Aorta (tissue), 5 donors: Measurements from ENCODE around the gene GET3. TPM values are rescaled to one million over a fixed set of nuclear protein-coding genes. Genes with fewer than 3 reads are reported as not detected.

Source experiments
- ATAC-seq: fragments of 200-7000 bp; cut with Tn5 transposase; one replicate; pipeline ENCODE4 v1.9.1; 2022; ENCODE audit warnings: moderate library complexity; ENCODE audit not compliant: low FRiP score
- DNase-seq, 2 donors: peaks; one replicate each; pipeline ENCODE4 v3.0.0-alpha.2; 2020
- H3K27ac ChIP-seq, 2 donors: one replicate each; pipeline ENCODE4 v1.5.1; 2013; ENCODE audit warnings: low read length in 2 of 2, mild to moderate bottlenecking in 2 of 2, moderate library complexity in 2 of 2, control low read depth in 1 of 2, inconsistent platforms in 1 of 2, low read depth in 1 of 2
- H3K27me3 ChIP-seq, 2 donors: one replicate each; pipeline ENCODE4 v1.6.1; 2013; ENCODE audit warnings: control low read depth in 1 of 2, low read length in 1 of 2, mild to moderate bottlenecking in 1 of 2, moderate library complexity in 1 of 2; ENCODE audit not compliant: insufficient read depth in 2 of 2, control insufficient read depth in 1 of 2
- H3K36me3 ChIP-seq, 2 donors: one replicate each; pipeline ENCODE4 v1.6.1; 2013; ENCODE audit warnings: control low read depth in 1 of 2, low read length in 1 of 2, mild to moderate bottlenecking in 1 of 2; ENCODE audit not compliant: insufficient read depth in 2 of 2, control insufficient read depth in 1 of 2
- H3K4me1 ChIP-seq, 2 donors: one replicate each; pipeline ENCODE4 v1.6.1; 2013; ENCODE audit warnings: low read length in 2 of 2, control low read depth in 1 of 2, mild to moderate bottlenecking in 1 of 2, moderate library complexity in 1 of 2; ENCODE audit not compliant: insufficient read depth in 2 of 2, control insufficient read depth in 1 of 2
- H3K4me3 ChIP-seq, 2 donors: one replicate each; pipeline ENCODE4 v1.5.1; 2013; ENCODE audit warnings: low read length in 2 of 2, control low read depth in 1 of 2, mild to moderate bottlenecking in 1 of 2
- H3K9me3 ChIP-seq: one replicate; pipeline ENCODE4 v1.6.1; 2013; ENCODE audit warnings: mild to moderate bottlenecking, low read length; ENCODE audit not compliant: control insufficient read depth
- WGBS, 2 donors: extraction: QIAGEN DNeasy Blood & Tissue Kit; methylation state at CpG; one replicate each; pipeline ENCODE4 v1.1.7; 2013; 5-methylcytosine and 5-hydroxymethylcytosine counted together
- intact Hi-C, 2 donors: fragments of 100-400 bp; cut with DNase I; formaldehyde crosslinking; loops; one replicate each; pipeline versions ENCODE4 v1.14.2 to v1.15.0; 2022
- polyA plus RNA-seq, 2 donors: library from polyadenylated mRNA; stranded (reverse); fragments of 200-250 nt; gene quantifications; one replicate each; pipeline ENCODE4 v1.2.3, GENCODE V29; 2013
- total RNA-seq, 2 donors: library from RNA; stranded (reverse); fragmentation: NEBNext Ultra II Directional; extraction: Animal tissue kit (Norgen Biotek cat#: 25700); gene quantifications; one replicate each; pipeline ENCODE4 v1.2.1, GENCODE V29; 2021
- donor health status: healthy with polysubstance abuse.
- donor health status: Bipolar disorder and iron deficiency.
- donor health status: DM: no; HTN: no; CAD: no.
- donor health status: DM: no; HTN: no; CAD: no.
- donor health status: DM: yes; HTN: yes; CAD: no.

Gene GET3
- total and polyA plus RNA-seq, 4 donors, result 35.4 to 70.6 (median 51.7) TPM

DNA sequence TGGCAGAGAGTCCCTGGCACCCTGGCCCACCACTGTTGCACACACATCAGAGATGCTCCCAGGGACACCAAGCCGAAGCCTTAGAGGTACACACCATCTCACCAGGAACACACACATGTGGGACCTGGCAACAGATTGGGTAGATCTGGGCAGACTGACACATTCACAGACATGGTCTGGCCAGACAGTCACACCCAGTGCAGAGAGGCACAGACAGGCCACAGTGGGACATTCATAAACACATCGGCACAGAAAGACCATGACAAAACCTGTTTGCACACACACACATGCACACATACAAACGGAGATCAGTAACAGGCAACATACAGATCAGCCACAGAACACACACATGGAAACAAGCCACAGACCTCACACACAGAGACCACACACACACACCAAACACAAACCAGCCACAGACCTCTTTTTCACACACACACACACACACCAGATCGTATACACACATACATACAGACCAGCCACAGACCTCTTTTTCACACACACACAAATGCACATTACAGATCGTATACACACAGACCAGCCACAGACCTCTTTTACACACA is 47.7 kb downstream of the GET3 start:
- peak overlapping the region in 1 of 2 donors; percentile 93 for H3K27ac ChIP-seq
- DNase-seq (no peak), ATAC-seq (no peak)
- no peaks in the 10 kb centered on the region for H3K36me3 ChIP-seq
- no peaks in the 10 kb centered on the region for H3K4me1 ChIP-seq
- intact Hi-C loops, result no loop called here
- H3K9me3 ChIP-seq, result no peaks in the 10 kb centered on the region
- H3K4me3 ChIP-seq, result no peak overlapping the region
- WGBS, 2 donors, result 43 to 48% methylated on average over 5 of the region's 5 CpGs
- H3K27me3 ChIP-seq, result no peaks in the 10 kb centered on the region

DNA sequence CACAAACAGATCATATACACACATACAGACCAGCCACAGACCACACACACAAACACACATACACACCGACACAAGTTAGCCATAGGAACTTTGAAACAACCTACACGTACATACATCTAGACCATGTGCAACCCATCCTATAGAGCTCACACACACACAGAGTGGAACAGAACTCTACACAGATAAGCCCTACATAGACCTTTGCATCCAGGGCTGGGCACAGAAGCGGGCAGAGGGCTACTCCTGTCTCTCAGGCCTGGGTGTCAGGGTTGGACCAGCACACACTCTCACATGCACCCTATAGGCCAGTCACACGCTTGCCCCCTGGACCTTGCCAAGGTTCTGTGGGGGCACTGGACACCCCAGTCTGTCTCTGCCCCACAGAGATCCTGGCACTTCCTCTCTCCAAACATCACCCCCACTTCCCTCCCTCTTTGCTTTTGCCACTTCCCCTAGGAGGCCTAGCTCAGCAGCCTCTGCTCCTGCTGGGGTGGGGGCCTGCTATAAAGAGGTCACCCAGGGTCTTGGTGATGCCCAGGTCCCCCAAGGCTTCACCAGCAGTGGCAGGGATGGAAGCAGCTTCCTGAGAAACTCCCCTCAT is 48.2 kb downstream of the GET3 start:
- no peak for ATAC-seq
- peak in 1 of 2 donors; percentile 73 for DNase-seq
- intact Hi-C loops, result no loop called here
- Histone ChIP-seq H3K4me3 (no peak overlapping the region), H3K4me1 (no peaks in the 10 kb centered on the region), H3K9me3 (no peaks in the 10 kb centered on the region), H3K27ac (peak overlapping the region; percentile 78 to 93), H3K36me3 (no peaks in the 10 kb centered on the region), H3K27me3 (no peaks in the 10 kb centered on the region)
- WGBS, 2 donors, result 59 to 67% methylated on average over 4 of the region's 4 CpGs

DNA sequence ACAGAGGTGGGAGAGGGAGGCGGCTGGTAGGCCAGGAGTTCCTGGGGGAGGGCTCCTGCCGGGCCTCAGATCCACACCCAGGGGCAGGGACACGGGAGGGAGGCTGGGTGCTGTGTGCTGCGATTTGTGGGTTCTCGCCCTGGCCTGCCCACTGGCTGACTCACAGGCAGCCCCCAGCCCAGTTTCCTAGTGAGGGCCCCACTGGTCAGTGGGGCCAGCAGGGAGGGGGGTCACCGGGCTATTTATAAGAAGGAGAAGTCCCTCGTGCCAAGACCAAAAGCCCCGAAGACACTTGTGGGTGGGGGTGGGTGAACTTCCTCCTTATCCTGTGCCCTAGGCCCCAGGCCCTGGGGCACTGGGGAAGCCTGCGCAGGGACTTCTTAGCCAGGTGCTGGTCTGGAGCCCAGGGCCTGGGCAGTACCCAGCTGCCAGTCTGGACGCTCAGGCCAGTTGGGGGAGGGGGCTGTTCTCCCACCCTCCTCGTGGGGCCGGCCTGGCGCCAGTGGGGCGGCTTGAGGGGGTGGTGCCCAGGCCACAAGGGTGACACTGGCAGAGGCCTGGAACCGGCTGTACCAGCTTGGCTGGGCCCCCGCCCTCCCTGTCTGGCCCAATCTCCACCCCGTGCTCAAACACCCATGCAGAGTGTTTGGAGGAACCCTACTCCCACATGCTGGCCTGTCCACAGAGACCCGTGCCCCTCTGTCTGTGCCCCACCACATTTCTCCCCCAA is 49.0 kb downstream of the GET3 start:
- H3K4me3 ChIP-seq, result no peak overlapping the region
- peaks cover 0 to under 1% of the 10 kb centered on the region in 2 donors for H3K27me3 ChIP-seq
- no peaks in the 10 kb centered on the region for H3K4me1 ChIP-seq
- H3K9me3 ChIP-seq, result no peaks in the 10 kb centered on the region
- DNase-seq (peak; percentile 87 to 90), ATAC-seq (no peak)
- WGBS, 2 donors, result 9 to 10% methylated on average over 16 to 18 of the region's 18 CpGs
- intact Hi-C loops, result no loop called here
- no peaks in the 10 kb centered on the region for H3K36me3 ChIP-seq
- H3K27ac ChIP-seq, result peak overlapping the region; percentile 78 to 93

DNA sequence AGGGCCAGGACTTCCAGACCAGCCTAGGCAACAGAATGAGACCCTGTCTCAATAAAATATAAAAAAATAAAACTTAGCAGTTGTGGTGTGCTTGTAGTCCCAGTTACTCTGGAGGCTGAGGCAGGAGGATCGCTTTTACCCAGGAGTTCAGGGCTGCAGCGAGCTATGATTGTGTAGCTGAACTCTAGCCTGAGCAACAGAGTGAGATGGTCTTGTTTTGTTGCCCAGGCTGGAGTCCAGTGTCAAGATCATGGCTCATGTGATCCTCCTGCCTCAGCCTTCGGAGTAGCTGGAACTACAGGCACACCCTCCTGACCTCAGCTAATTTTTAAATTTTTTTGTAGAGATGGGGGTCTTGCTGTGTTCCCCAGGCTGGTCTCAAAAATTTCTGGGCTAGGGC is 49.7 kb downstream of the GET3 start:
- ATAC-seq (no peak), DNase-seq (no peak)
- intact Hi-C loops, result no loop called here
- Histone ChIP-seq H3K27ac (peak overlapping the region; percentile 0 to 93), H3K4me1 (no peaks in the 10 kb centered on the region), H3K27me3 (peaks cover 0 to 2% of the 10 kb centered on the region in 2 donors), H3K36me3 (no peaks in the 10 kb centered on the region), H3K9me3 (no peaks in the 10 kb centered on the region), H3K4me3 (no peak overlapping the region)
- WGBS, 2 donors, result 71 to 75% methylated on average over 3 of the region's 3 CpGs

DNA sequence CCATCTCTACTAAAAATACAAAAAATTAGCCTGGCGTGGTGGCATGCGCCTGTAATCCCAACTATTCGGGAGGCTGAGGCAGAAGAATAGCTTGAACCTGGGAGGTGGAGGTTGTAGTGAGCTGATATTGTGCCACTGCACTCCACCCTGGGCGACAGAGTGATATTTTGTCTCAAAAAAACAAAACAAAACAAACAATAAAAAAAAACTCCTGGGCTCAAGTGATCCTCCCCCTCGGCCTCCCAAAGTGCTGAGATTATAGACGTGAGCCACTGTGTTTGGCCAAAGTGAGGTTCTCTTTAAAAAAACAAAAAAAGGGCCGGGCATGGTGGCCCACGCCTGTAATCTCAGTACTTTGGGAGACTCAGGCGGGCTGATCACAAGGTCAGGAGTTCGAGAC is 50.2 kb downstream of the GET3 start:
- intact Hi-C loops, result no loop called here
- H3K27ac ChIP-seq, result peak overlapping the region in 1 of 2 donors; percentile 93
- no peaks in the 10 kb centered on the region for H3K4me1 ChIP-seq
- H3K27me3 ChIP-seq, result peaks cover 0 to 2% of the 10 kb centered on the region in 2 donors
- no peak for DNase-seq
- no peaks in the 10 kb centered on the region for H3K9me3 ChIP-seq
- no peak overlapping the region for H3K4me3 ChIP-seq
- WGBS, 2 donors, result 65 to 69% methylated on average over 10 of the region's 10 CpGs
- no peak for ATAC-seq
- no peaks in the 10 kb centered on the region for H3K36me3 ChIP-seq

DNA sequence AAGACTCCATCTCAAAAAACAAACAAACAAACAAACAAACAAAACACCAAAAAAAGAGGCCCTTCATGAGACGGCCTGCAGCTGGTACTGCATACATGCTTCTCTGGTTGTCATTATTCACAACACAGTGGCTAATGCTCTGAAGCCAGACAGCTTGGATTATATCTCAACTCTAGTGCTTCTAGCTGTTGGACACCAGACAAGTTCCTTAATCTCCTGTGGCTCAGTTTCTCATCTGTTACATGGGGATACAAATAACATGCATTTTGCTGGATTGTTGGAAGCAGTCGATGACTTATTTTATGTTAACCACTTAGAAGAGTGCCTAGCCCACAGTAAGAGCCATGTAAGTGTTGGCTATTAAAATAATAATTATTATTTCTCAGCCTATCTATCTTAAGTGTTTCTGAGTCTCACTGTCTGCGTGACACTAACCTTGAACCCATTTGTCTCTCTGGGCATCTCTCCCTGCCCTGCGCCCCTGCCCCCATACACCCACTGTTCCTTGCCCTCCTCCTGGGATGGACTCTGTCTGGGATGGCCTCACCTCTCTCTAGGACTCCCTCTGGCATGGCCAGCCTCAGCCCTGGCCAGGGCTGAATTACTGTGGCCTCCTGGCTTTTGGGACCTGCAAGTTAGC is 50.9 kb downstream of the GET3 start:
- Histone ChIP-seq H3K4me3 (no peak overlapping the region), H3K4me1 (no peaks in the 10 kb centered on the region), H3K36me3 (no peaks in the 10 kb centered on the region), H3K27ac (peak overlapping the region in 1 of 2 donors; percentile 95), H3K9me3 (no peaks in the 10 kb centered on the region), H3K27me3 (peaks cover 0 to 2% of the 10 kb centered on the region in 2 donors)
- ATAC-seq (no peak), DNase-seq (no peak)
- 32 to 37% methylated on average over 4 of the region's 4 CpGs for WGBS, 2 donors
- intact Hi-C loops, result no loop called here

DNA sequence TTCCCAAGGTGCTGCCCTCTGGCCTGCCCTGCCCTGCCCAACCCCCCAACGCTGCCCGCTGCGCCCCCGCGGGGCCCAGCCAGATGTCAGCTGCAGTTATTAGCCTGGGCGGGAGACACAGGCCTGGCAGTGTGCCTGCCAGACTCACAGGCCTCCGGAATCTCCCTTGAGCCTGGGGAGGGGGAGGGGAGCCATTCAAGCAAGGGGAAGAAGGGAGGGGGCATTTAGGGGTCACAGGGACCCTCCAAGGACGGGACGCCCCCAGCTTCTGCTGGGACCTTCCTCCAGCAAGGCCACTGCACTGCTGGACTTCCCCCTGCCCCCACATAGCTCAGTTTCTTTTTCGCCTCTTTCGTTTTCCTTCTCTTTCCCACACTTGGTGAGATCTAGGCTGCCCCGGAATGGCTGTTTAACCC is 51.4 kb downstream of the GET3 start:
- Histone ChIP-seq H3K4me1 (no peaks in the 10 kb centered on the region), H3K4me3 (no peak overlapping the region), H3K9me3 (no peaks in the 10 kb centered on the region), H3K27ac (peak overlapping the region; percentile 94 to 95), H3K27me3 (peaks cover 0 to 4% of the 10 kb centered on the region in 2 donors), H3K36me3 (no peaks in the 10 kb centered on the region)
- ATAC-seq, result no peak
- intact Hi-C loops, result no loop called here
- DNase-seq, result peak; percentile 92 to 94
- WGBS, 2 donors, result 0 to 1% methylated on average over 12 of the region's 12 CpGs

DNA sequence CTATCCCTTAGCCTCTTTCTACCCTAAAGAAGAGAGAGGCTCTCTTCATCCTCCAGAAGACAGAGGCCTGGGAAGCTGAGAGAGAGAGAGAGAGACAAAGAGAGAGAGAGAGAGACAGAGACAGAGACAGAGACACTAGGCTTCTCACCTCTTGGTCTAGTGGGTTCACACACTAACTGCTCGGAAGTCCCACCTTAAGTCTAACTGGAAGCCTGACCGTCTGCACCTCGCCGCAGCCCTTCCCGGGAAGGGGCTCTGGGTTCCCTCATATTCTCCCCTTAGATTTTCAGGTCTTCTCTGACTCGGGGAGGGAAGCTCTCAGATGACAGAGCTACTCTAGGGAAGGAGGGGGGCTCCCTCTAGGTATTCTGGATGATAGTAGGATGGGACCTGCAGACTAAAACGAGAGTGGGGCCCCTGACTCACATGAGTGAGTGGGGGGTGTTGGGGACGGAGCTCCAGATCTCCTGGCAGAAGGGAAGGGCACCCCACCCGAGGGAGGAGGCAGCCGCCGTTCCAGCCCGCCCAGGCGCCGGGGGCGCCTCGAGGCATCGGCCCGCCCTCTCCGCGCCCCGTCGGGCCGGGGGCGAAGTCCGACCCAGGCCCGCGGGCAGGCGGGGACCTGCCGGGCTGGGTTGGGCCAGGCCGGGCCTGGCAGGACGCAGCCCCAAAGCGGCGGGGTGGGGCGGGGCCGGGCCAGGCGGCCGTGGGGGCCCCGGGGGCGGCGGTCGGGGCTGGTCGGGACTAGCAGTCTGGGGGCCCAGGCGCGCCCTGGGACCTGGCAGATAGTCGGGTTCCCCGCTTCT is 52.0 kb downstream of the GET3 start:
- Histone ChIP-seq H3K27me3 (peaks cover 0 to 4% of the 10 kb centered on the region in 2 donors), H3K4me1 (no peaks in the 10 kb centered on the region), H3K9me3 (no peaks in the 10 kb centered on the region), H3K4me3 (peak overlapping the region; percentile 33 to 57), H3K36me3 (no peaks in the 10 kb centered on the region), H3K27ac (peak overlapping the region; percentile 94 to 95)
- intact Hi-C loops, result no loop called here
- DNase-seq (peak in 1 of 2 donors; percentile 73), ATAC-seq (no peak)
- 1 to 2% methylated on average over 19 to 46 of the region's 46 CpGs for WGBS, 2 donors
